Mononuclear cell (primary cell): ENCODE measurements around the gene ASZ1. TPM values are rescaled to one million over a fixed set of nuclear protein-coding genes. Genes with fewer than 3 reads are reported as not detected.
"Not testable (repeated sequence)": the region's sequence is repeated elsewhere in the genome, so short reads cannot be mapped to it uniquely, and the experiment has no call there.

Experiments used
- H3K27me3 ChIP-seq: 2 replicates; pipeline ENCODE4 v1.6.0; 2011; ENCODE audit warnings: low read length, control low read depth; ENCODE audit not compliant: insufficient read depth
- H3K4me1 ChIP-seq: 2 replicates; pipeline ENCODE4 v1.5.1; 2011; ENCODE audit warnings: mild to moderate bottlenecking, low read length, control low read depth; ENCODE audit not compliant: insufficient read depth
- H3K4me3 ChIP-seq: 2 replicates; pipeline ENCODE4 v1.5.1; 2011; ENCODE audit warnings: mild to moderate bottlenecking, low read length, moderate library complexity
- H3K9me3 ChIP-seq: 2 replicates; pipeline ENCODE4 v1.5.1; 2011; ENCODE audit warnings: low read depth, mild to moderate bottlenecking, control low read depth, low read length
- total RNA-seq: library from RNA; depleted of rRNA; stranded (reverse); fragments of >200 nt; gene quantifications from one replicate; pipeline ENCODE4 v1.2.3, GENCODE V29; 2012

Gene ASZ1, protein sequence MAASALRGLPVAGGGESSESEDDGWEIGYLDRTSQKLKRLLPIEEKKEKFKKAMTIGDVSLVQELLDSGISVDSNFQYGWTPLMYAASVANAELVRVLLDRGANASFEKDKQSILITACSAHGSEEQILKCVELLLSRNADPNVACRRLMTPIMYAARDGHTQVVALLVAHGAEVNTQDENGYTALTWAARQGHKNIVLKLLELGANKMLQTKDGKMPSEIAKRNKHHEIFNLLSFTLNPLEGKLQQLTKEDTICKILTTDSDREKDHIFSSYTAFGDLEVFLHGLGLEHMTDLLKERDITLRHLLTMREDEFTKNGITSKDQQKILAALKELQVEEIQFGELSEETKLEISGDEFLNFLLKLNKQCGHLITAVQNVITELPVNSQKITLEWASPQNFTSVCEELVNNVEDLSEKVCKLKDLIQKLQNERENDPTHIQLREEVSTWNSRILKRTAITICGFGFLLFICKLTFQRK
- total RNA-seq: not detected

DNA sequence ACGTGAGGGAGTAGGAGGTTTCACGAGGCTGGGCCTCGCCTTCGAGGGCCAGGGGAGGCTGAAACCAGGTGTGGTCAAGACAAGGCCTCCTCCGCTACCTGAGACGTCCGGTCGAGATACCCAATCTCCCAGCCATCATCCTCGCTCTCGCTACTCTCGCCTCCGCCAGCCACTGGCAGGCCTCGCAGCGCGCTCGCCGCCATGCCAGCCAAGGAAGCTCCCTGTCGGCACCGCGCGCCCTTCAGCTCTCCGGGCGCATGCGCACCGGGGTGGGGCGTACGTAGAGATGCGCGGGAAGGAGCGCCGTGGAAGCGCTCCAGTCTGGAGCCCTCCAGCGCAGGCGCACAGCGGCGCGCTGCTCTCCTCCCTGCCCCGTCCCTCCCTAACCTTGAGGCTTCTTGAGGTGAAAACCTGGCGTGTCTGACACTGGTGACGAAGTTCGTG is at the start of gene ASZ1:
ASZ1 (minus strand) TSS at position 236 of the 444 bp plus-strand sequence; CDS start at position 203, 33 bp downstream.
- Histone ChIP-seq H3K9me3 (no peaks in the 10 kb centered on the region), H3K27me3 (no peaks in the 10 kb centered on the region), H3K4me1 (no peaks in the 10 kb centered on the region), H3K4me3 (no peak within 1 kb of the TSS)

DNA sequence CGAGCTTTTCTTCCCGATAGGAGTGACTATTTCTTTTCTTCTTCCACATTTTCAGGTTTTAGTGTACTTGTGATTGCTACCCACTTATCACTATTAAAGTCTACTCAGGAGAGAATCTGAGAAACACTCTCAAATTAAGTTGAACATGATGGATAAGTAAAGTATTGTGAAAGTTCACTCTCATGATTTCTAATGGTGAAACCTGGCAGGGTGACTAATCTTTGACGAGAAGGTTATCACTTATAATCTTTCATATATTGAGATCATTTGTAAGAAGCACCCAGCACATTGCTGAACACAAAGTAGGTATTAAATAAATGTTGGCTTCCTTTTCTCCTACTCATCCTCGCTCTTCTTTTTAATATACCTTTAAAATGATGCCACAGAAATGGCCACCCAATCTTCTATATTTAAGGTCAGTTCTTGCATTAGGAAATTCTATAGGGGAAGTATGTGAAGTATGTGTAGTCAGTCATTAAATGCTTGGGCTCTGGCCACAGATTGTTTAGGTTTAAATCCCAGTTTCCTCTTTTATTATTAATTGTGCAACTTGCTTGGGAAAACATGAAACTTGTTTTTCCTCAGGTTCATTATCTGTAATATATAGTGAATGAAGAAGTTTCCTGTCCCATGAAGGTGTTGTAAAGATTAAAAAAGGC is 49.4 kb upstream of the ASZ1 start:
- Histone ChIP-seq H3K27me3 (peaks cover 31% of the 10 kb centered on the region), H3K9me3 (no peaks in the 10 kb centered on the region), H3K4me3 (no peak overlapping the region), H3K4me1 (no peaks in the 10 kb centered on the region)

DNA sequence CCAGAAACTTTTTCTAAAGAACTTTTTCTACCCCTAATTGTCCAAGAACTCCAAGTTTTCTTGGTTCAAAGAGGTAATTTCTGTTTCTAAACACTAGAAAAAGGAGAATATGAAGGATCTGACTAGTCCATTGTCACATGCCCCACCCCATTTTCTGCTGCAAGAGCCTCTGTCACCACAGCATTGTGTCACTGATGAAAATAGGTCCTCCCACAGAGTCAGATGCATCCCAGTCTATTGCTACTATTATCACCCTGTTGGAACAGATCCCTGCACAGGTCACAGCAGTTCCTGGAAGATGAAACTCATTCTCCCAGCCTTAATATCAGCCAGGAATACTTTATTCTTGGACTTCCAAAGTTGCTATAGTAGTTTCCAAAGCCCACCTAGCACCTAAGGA is 45.0 kb upstream of the ASZ1 start:
- no peaks in the 10 kb centered on the region for H3K27me3 ChIP-seq
- no peaks in the 10 kb centered on the region for H3K9me3 ChIP-seq
- H3K4me1 ChIP-seq: no peaks in the 10 kb centered on the region
- H3K4me3 ChIP-seq: no peak overlapping the region

DNA sequence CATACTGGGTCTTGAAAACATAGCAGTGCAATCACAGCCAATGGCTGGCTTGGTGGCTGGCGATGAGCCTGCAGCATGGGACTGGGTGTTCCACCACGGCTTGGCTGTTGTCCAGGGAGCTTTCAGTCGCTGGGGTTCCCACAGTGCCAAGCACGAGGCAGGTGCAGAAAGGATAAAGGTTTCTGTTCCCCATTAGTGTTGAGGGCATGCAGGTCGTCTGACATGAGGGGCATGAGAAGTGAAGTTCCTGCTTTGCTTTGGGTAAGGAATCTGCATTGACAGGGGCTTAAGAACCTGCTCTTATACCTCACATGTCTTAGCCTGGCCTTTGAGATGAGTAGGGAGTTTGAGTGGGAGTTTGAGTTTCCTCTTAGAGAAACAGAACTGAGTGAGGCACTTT is 43.5 kb upstream of the ASZ1 start:
- no peak overlapping the region for H3K4me3 ChIP-seq
- no peaks in the 10 kb centered on the region for H3K9me3 ChIP-seq
- no peaks in the 10 kb centered on the region for H3K27me3 ChIP-seq
- no peaks in the 10 kb centered on the region for H3K4me1 ChIP-seq

DNA sequence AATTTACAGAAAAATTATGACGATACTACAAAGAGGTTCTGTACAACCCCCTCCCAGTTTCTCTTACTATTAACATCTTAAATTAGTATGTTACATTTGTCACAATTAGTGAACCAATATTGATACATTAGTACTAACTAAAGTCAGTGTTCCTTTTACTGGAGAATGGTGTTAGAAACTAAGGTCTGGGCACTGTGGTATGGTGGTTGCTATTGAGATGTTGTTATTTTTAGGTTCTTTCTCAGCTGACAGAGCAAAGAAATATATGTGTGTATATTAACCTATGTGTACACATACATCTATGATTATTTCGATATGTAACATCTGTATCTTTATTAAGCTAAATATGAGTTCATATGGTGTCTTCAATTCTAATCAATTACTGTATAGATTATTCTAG is 40.9 kb upstream of the ASZ1 start:
- H3K27me3 ChIP-seq: no peaks in the 10 kb centered on the region
- no peaks in the 10 kb centered on the region for H3K9me3 ChIP-seq
- H3K4me3 ChIP-seq: no peak overlapping the region
- no peaks in the 10 kb centered on the region for H3K4me1 ChIP-seq

DNA sequence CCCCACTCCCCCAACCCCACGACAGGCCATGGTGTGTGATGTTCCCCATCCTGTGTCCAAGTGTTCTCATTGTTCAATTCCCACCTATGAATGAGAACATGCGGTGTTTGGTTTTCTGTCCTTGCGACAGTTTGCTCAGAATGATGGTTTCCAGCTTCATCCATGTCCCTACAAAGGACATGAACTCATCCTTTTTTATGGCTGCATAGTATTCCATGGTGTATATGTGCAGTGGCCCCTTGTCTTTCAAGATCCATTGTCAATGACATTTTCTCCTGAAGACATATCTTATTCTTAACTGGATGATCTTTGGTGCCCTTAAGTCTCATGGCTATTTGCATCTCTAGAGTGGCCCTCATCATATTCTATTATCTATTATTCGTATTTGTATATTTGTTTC is 33.5 kb upstream of the ASZ1 start:
- not testable (repeated sequence) for H3K4me1 ChIP-seq, H3K27me3 ChIP-seq, H3K9me3 ChIP-seq, H3K4me3 ChIP-seq

DNA sequence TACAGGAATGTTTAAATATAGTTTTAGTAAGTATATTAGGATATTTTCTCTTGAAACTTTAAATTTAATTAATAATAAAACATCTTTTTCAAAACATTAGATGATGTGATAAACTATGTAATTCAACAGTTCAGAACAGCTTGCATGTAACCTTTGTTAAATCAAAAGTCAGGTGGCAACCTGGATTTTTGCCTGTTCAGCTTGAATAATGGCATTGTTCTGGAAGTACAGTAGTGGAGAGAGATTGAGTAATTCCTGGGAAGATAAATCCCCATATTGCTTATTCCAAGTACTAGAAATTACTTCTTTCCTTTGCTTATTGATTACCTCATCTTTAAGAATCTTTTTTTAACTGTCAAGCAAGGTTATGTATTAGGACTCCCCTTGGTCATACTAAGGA is 32.4 kb upstream of the ASZ1 start:
- H3K27me3 ChIP-seq: no peaks in the 10 kb centered on the region
- H3K4me1 ChIP-seq: no peaks in the 10 kb centered on the region

DNA sequence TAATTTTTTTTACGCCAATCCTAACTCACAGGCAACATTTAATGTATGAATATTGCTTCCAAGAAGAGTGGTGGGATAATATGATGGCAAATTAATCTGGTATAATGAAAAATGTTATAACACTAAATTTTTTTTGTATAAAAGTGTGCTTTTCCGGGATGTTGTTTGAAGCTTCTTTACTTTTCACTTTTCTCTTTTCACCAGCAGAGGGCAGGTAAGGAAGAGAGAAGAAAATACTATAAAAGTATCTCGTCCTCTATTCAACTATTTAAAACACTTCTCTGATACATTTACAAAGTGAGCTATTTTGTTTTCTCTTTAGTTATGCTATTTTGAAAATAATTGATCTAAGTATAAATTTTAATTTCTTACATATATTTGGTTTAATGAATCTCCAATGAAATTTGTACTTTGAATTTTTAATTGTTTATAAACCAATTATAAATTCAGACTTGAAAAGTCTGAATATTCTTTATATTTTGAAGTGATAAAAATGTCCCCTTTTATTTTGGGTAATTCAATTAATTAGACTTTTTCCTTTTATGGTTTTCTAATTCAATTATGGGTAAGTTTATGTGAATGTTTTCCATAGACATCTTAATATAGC is 31.8 kb upstream of the ASZ1 start:
- H3K27me3 ChIP-seq: no peaks in the 10 kb centered on the region
- H3K4me1 ChIP-seq: no peaks in the 10 kb centered on the region
- H3K4me3 ChIP-seq: no peak overlapping the region
- no peaks in the 10 kb centered on the region for H3K9me3 ChIP-seq

More for the DNA sequence above, 32.4 kb upstream of the ASZ1 start:
- Histone ChIP-seq H3K4me3 (no peak overlapping the region), H3K9me3 (no peaks in the 10 kb centered on the region)

DNA sequence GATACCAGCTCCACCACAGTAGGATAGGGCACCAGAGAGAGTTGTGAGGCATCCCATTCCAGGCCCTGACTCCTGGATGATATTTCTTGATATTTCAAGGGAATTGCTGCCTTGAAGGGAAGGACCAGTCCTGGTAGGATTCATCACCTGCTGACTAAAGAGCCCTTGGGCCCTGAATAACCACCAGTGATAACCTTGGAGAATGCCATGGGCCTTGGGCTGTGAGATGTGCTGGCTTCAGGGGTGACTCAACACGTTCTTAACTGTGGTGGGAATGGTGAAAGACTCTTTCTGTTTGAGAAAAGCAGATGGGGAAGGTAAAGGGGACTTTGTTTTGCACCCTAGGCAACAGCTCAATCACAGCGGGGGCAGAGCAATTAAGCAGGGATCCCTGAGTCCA is 21.4 kb upstream of the ASZ1 start:
- H3K4me1 ChIP-seq: no peaks in the 10 kb centered on the region

DNA sequence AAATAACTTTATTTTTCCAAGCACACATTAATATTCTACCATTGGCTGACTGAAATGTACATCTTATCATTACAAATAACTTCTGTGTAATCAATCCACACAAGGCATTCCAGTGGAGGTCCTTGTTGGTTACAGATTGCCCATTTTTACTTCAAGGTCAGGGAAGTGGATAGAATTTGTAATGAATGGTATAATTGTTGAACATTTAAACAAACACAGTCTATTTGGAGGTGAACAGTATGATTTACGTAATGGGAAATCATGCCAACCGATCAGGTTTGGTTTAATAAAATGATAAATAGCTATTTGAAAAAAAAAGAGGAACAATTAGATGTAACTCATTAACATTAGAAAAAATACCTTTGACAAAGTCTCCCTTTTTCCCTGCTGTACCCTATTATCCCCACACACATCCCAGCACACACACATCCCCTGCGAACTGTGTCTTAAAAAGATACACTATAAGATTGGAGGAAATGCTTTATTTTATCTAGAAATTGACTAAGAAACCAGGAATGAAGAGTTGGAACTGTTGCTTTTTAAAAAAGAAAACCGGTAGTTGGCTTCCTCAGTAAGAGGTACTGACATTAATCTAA is 19.0 kb upstream of the ASZ1 start:
- H3K27me3 ChIP-seq: no peaks in the 10 kb centered on the region
- H3K9me3 ChIP-seq: no peaks in the 10 kb centered on the region
- no peak overlapping the region for H3K4me3 ChIP-seq
- no peaks in the 10 kb centered on the region for H3K4me1 ChIP-seq

More for the DNA sequence above, 21.4 kb upstream of the ASZ1 start:
- H3K9me3 ChIP-seq: no peaks in the 10 kb centered on the region
- H3K4me3 ChIP-seq: no peak overlapping the region
- H3K27me3 ChIP-seq: no peaks in the 10 kb centered on the region

DNA sequence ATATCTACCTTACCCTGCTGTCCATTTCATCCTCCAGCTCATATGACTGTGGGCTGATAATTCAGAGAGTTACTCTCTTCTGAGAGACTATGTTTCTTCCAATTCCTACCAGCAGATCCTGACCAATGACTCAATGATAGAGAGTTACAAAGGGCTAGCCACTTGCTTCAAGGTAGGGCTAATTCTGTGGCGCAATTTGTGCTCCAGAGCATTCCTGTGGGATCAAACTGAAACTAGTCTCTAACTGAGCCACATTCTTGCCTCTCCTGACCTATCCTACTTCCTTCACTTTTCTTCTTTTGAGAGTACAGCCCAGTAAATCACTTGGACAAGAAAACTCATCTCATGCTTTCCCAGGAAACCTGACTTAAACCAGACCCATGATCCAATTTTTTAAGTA is 17.9 kb upstream of the ASZ1 start:
- no peaks in the 10 kb centered on the region for H3K27me3 ChIP-seq
- no peaks in the 10 kb centered on the region for H3K9me3 ChIP-seq
- no peak overlapping the region for H3K4me3 ChIP-seq

DNA sequence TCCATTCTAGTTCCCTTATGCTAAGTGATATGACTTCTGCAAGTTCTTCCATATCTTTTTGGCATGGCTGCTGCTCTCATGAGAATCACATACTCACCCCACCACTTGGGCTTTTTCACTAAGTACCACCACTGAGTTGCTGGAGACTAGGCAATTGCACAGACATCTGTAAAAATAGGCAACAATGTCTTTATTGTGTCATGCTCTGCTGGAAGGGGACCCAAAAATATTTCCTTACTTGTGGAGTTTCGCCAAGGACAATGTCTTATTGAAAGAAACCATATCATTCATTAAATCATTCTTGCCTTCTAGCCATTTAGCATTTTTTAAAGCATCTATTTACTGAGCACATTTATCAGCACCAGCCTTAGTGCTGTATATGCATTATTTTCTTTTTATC is 17.4 kb upstream of the ASZ1 start:
- Histone ChIP-seq H3K27me3 (no peaks in the 10 kb centered on the region), H3K9me3 (no peaks in the 10 kb centered on the region), H3K4me1 (no peaks in the 10 kb centered on the region), H3K4me3 (no peak overlapping the region)

More for the DNA sequence above, 17.9 kb upstream of the ASZ1 start:
- no peaks in the 10 kb centered on the region for H3K4me1 ChIP-seq

DNA sequence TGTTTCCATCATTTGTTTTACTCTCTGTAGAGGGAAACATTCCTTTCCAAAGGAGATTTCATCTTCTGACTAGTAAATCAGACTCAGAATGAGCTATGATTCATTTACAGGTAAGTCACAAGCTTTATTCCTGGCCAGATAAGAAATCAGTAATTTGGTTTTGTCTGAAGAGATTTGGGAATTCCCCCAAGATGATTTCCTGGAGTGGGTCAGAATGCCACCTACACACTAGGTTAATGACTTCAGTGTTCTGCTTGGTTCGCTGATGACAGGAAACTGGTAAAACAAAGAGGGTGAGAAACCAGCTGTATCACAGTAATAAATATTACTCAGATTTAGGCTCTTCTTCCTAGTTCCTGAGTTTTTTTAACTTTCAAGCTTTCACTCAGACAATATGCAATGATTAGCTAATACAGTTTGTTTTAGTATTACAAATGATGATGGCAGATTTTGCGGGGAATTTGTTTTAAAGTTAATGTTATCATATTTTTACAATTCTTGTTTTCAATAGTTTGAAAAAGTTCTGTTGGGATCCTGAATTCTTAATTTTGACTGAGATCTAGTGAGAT is 8.3 kb upstream of the ASZ1 start:
- H3K4me1 ChIP-seq: no peaks in the 10 kb centered on the region
- no peak overlapping the region for H3K4me3 ChIP-seq
- H3K27me3 ChIP-seq: no peaks in the 10 kb centered on the region
- H3K9me3 ChIP-seq: no peaks in the 10 kb centered on the region

DNA sequence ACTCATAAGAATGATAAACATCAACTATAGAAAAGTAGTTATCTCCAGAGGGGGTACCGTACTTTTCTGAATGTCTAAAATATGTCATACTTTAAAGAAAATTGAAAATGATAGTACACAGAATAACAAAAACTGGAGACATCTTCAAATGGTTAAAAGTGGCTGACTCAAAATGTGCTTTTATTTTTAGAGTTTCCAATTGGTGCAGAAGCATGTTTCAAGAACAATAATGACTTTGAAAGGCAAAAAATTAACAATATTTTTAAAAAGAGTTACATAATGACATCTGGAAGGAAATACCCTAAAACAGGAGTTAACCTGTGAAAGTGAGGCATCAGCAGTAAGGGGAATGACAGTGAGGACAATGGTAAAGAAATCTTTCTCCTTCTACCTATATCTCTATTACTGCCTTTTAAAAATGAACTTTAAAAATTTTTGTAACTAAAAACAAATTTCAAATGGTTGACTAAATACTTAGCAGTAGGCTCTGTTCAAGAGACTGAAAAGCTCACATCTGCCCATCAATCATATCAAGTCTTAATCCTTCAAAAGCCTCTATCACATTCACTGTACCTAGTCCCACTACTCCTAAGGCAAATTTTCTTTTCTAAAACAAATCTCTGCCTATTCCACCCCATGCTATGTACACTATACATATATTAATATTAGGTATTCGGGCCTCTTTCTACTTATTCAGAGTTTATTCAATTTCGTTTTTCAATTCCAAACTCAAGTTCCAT is 3.0 kb downstream of the ASZ1 start:
- no peaks in the 10 kb centered on the region for H3K9me3 ChIP-seq
- no peaks in the 10 kb centered on the region for H3K4me1 ChIP-seq
- H3K27me3 ChIP-seq: no peaks in the 10 kb centered on the region
- no peak overlapping the region for H3K4me3 ChIP-seq
